Parathyroid adenoma (tissue), 2 donors: ENCODE data around the gene SORBS1.

Experiments used
- H2AFZ ChIP-seq: fragments of 300-600 bp; sonication (generic); one replicate; pipeline ENCODE4 v1.7.0; 2017; ENCODE audit warnings: antibody characterized with exemption, mild to moderate bottlenecking
- H3K27ac ChIP-seq: fragments of 300-600 bp; sonication (generic); one replicate; pipeline ENCODE4 v1.7.0; 2017
- H3K27me3 ChIP-seq: fragments of 300-600 bp; sonication (generic); one replicate; pipeline ENCODE4 v1.7.0; 2017; ENCODE audit warnings: low read length; ENCODE audit not compliant: control insufficient read depth, insufficient read depth
- H3K36me3 ChIP-seq: fragments of 300-600 bp; sonication (generic); one replicate; pipeline ENCODE4 v1.7.0; 2017; ENCODE audit warnings: low read length; ENCODE audit not compliant: control insufficient read depth, insufficient read depth
- H3K4me1 ChIP-seq: fragments of 300-600 bp; sonication (generic); one replicate; pipeline ENCODE4 v1.7.0; 2017; ENCODE audit warnings: control low read depth
- H3K4me2 ChIP-seq: fragments of 300-600 bp; sonication (generic); one replicate; pipeline ENCODE4 v1.7.0; 2017; ENCODE audit warnings: low read length
- H3K4me3 ChIP-seq: fragments of 300-600 bp; sonication (generic); one replicate; pipeline ENCODE4 v1.7.0; 2017; ENCODE audit warnings: low read depth, low read length
- H3K79me2 ChIP-seq: fragments of 300-600 bp; sonication (generic); one replicate; pipeline ENCODE4 v1.7.0; 2017; ENCODE audit warnings: control low read depth
- H3K9ac ChIP-seq: fragments of 300-600 bp; sonication (generic); one replicate; pipeline ENCODE4 v1.7.0; 2017; ENCODE audit warnings: mild to moderate bottlenecking
- H3K9me3 ChIP-seq: fragments of 300-600 bp; sonication (generic); one replicate; pipeline ENCODE4 v1.7.0; 2017; ENCODE audit warnings: low read length; ENCODE audit not compliant: control insufficient read depth
- CTCF ChIP-seq: fragments of 300-600 bp; sonication (generic); IDR thresholded peaks from one replicate; pipeline ENCODE4 v1.7.0; 2017; ENCODE audit warnings: antibody characterized with exemption, mild to moderate bottlenecking
- donor health status: primary hyperparathyroidism.

SORBS1 gene

GRCh38 chr10:95389176-95389575, 172.0 kb downstream of the SORBS1 start:
- Histone ChIP-seq H3K27me3 (no peaks in the 10 kb centered on the region), H3K4me1 (no peaks in the 10 kb centered on the region), H2AFZ (no peak overlapping the region), H3K9ac (no peak overlapping the region), H3K79me2 (no peaks in the 10 kb centered on the region), H3K4me2 (no peak overlapping the region), H3K4me3 (no peak overlapping the region), H3K36me3 (no peaks in the 10 kb centered on the region), H3K9me3 (no peaks in the 10 kb centered on the region), H3K27ac (no peak overlapping the region)
- no peak for TF ChIP-seq CTCF

GRCh38 chr10:95388539-95388938, 172.6 kb downstream of the SORBS1 start:
- H3K36me3 ChIP-seq: no peaks in the 10 kb centered on the region
- H3K79me2 ChIP-seq: no peaks in the 10 kb centered on the region
- no peak overlapping the region for H3K27ac ChIP-seq
- H3K9me3 ChIP-seq: no peaks in the 10 kb centered on the region
- no peaks in the 10 kb centered on the region for H3K4me1 ChIP-seq
- no peak overlapping the region for H2AFZ ChIP-seq
- no peak overlapping the region for H3K9ac ChIP-seq
- H3K4me3 ChIP-seq: no peak overlapping the region
- no peak for TF ChIP-seq CTCF
- no peaks in the 10 kb centered on the region for H3K27me3 ChIP-seq
- no peak overlapping the region for H3K4me2 ChIP-seq

GRCh38 chr10:95388109-95388471, 173.1 kb downstream of the SORBS1 start:
- Histone ChIP-seq H2AFZ (no peak overlapping the region), H3K36me3 (no peaks in the 10 kb centered on the region), H3K27ac (no peak overlapping the region), H3K27me3 (no peaks in the 10 kb centered on the region), H3K4me2 (no peak overlapping the region), H3K9me3 (no peaks in the 10 kb centered on the region), H3K4me1 (no peaks in the 10 kb centered on the region), H3K4me3 (no peak overlapping the region), H3K9ac (no peak overlapping the region), H3K79me2 (no peaks in the 10 kb centered on the region)
- no peak for TF ChIP-seq CTCF

- H3K4me3 ChIP-seq: no peak overlapping the region
Measured at GRCh38 chr10:95384011-95384704, 177.0 kb downstream of the SORBS1 start.

More at GRCh38 chr10:95384011-95384704, 177.0 kb downstream of the SORBS1 start:
- no peak overlapping the region for H3K4me2 ChIP-seq
- H3K36me3 ChIP-seq: no peaks in the 10 kb centered on the region
- H3K27me3 ChIP-seq: no peaks in the 10 kb centered on the region
- no peaks in the 10 kb centered on the region for H3K79me2 ChIP-seq
- no peaks in the 10 kb centered on the region for H3K4me1 ChIP-seq
- no peak for TF ChIP-seq CTCF
- no peak overlapping the region for H3K27ac ChIP-seq
- no peak overlapping the region for H2AFZ ChIP-seq
- H3K9ac ChIP-seq: no peak overlapping the region
- H3K9me3 ChIP-seq: no peaks in the 10 kb centered on the region
